GM12875 (cell line): ENCODE data around the gene PMP22.

Experiments used
- H3K4me3 ChIP-seq: one replicate; pipeline ENCODE4 v1.5.1; 2011; ENCODE audit warnings: low read depth, low read length, control low read depth
- CTCF ChIP-seq: IDR thresholded peaks from 2 replicates; pipeline ENCODE4 v1.5.1; 2011; ENCODE audit warnings: low read depth, mild to moderate bottlenecking, control low read depth, inconsistent platforms, low read length, moderate library complexity, borderline replicate concordance; ENCODE audit not compliant: insufficient read depth

The PMP22 gene

DNA sequence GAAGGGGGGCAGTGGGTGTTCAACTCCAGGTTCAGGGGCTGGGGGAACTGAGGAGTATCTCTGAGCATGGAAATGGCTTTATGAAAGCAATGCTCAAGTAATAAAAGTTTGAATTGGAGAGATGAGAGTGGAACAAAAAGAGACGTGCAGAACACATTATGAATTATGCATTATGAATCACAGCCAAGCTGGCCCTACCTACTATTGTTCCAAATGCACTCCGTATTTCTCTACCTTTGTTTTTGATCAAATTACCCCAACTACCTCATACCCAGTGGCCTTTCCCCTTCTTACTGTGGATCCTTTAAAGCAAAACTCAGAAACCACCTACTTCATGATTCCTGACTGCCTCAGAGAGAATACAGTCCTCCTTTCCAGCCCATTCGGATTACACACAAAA is 38.1 kb upstream of the PMP22 start:
- H3K4me3 ChIP-seq = no peak overlapping the region
- no peak for TF ChIP-seq CTCF

DNA sequence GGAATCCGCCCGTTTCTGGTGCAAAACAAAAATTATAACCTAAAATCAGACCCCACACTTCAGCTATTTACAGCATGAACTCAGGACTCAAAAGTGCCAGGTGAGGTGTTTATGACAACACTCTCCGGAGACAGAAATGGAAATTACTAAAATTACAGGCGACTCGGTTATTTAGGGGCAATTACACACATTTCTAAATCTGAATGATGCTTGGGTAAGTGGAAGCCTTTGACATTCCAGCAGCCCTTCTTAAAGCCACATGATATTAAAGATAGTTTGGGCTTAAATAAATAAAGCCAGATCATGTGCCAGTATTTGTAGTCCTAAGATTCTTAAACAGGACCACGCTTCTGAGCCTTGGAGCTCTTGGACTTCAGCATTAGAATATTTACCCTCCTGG is 36.7 kb upstream of the PMP22 start:
- no peak for TF ChIP-seq CTCF
- H3K4me3 ChIP-seq = no peak overlapping the region

DNA sequence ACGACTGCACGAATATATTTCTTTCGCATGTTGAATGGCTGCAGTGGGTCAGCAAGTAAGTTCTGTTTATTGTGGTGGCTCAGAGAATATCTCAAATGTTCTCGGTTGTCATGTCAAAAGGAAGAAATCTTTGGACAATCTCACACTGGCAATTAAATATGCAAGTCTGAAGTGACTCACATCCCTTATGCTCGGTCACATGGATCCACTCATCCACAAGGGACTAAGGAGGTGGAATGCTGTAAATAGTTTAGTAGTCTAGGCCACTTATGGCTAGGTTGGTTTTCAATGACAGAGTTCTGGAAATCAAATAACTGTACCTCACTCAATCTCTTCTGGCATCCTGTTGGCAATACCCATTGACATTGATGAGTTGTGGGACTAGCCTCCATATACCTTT is 33.0 kb upstream of the PMP22 start:
- no peak overlapping the region for H3K4me3 ChIP-seq
- no peak for TF ChIP-seq CTCF

- no peak overlapping the region for H3K4me3 ChIP-seq
- no peak for TF ChIP-seq CTCF
Observed at GRCh38 chr17:15293558-15293957, 28.4 kb upstream of the PMP22 start.

- H3K4me3 ChIP-seq = no peak overlapping the region
- no peak for TF ChIP-seq CTCF
Observed at GRCh38 chr17:15291674-15292361, 26.7 kb upstream of the PMP22 start.

DNA sequence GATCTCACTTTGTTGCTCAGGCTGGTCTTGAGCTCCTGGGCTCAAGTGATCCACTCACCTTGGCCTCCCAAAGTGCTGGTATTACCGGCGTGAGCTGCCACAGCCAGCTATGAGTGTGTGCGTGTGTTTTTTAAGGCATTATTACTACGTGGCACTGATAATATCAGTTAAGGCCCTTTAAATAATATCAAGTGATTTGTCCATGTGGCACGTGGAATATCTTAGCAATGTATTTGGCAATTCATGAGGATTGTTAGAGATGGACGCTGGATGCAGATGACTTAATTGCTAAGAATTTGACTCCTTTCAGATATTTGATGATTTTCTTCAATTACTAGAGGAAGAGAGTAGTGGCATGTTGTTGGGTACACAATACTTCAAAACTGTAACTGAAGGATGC is 25.5 kb upstream of the PMP22 start:
- no peak for TF ChIP-seq CTCF

DNA sequence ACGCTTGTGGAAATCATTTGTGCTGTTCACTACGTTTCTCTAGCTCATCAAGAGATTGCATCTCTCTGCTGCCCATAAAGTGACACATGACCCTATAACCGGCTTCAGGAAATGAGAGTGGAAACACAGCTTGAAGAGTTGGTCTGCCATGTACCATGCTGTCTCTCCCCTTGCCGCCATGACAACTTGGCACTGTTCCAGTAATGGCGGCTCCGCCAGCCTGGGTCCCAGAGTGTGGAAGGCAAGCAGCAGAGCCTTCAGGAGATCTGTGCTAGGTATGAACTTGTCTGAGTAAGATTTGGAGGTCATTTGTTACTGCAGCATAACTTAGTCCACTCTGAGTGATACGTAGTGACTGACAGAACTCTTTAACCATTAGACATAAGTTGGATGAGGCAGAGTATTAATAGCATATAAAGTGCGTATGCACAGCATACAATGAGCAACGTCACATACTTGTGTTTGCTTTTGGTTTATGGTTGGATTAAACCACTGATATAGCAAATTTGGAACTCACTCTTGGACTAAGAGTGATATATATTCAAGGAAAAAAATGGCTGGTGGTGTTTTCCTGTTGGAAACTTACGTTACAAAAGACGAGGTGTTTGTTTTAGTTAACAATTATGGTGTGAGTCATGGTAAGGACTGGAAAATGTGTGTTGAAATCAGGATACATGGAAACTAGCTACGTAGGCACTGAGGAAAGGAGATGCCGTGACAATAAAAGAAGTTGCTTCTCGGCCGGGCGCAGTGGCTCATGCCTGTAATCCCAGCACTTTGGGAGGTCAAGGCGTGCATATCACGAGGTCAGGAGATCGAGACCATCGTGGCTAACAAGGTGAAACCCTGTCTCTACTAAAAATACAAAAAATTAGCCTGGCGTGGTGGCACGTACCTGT is 24.4 kb upstream of the PMP22 start:
- TF ChIP-seq CTCF = no peak
- no peak overlapping the region for H3K4me3 ChIP-seq

More for the DNA sequence above, 25.5 kb upstream of the PMP22 start:
- H3K4me3 ChIP-seq = no peak overlapping the region
